NCI-H526 treated with DMSO at 0.1 percent for 48 hours (cell line): ENCODE results near the gene ZDHHC7.
A peak's percentile ranks its signal among the peaks of the same experiment; 100 is the strongest.

Experiments
- DNase-seq: peaks from one replicate; lab custom pipeline; 2025; lab: John Stamatoyannopoulos, UW

The ZDHHC7 gene

GRCh38 chr16:84993926-84994325, 17.4 kb downstream of the ZDHHC7 start:
- DNase-seq = no peak

GRCh38 chr16:84992717-84993075, 18.6 kb downstream of the ZDHHC7 start:
- DNase-seq = no peak

- no peak for DNase-seq
Observed at GRCh38 chr16:84990782-84991181, 20.6 kb downstream of the ZDHHC7 start.

GRCh38 chr16:84989749-84990620, 21.4 kb downstream of the ZDHHC7 start:
- DNase-seq = no peak

GRCh38 chr16:84988328-84989080, 22.8 kb downstream of the ZDHHC7 start:
- DNase-seq = no peak

GRCh38 chr16:84986879-84987278, 24.5 kb downstream of the ZDHHC7 start:
- no peak for DNase-seq

GRCh38 chr16:84986102-84986501, 25.2 kb downstream of the ZDHHC7 start:
- no peak for DNase-seq

GRCh38 chr16:84985079-84986065, 26.0 kb downstream of the ZDHHC7 start:
- DNase-seq = no peak

- no peak for DNase-seq
Observed at GRCh38 chr16:84982434-84982833, 28.9 kb downstream of the ZDHHC7 start.

- no peak for DNase-seq
Observed at GRCh38 chr16:84979516-84979915, 31.8 kb downstream of the ZDHHC7 start.

GRCh38 chr16:84976644-84977400, 34.5 kb downstream of the ZDHHC7 start:
- no peak for DNase-seq

- no peak for DNase-seq
Observed at GRCh38 chr16:84975522-84975921, 35.8 kb downstream of the ZDHHC7 start.

GRCh38 chr16:84975066-84975465, 36.3 kb downstream of the ZDHHC7 start:
- DNase-seq = no peak

- no peak for DNase-seq
Observed at GRCh38 chr16:84973776-84974523, 37.4 kb downstream of the ZDHHC7 start.

GRCh38 chr16:84973236-84973635, 38.1 kb downstream of the ZDHHC7 start:
- DNase-seq = no peak

- DNase-seq = peak; percentile 14
Observed at GRCh38 chr16:84970447-84971127, 40.7 kb downstream of the ZDHHC7 start.

GRCh38 chr16:84967828-84968227, 43.5 kb downstream of the ZDHHC7 start:
- DNase-seq = no peak

- no peak for DNase-seq
Observed at GRCh38 chr16:84965428-84966415, 45.6 kb downstream of the ZDHHC7 start.
